ENCODE measurements around the gene LRRC8C.
"Not testable (repeated sequence)": the region's sequence is repeated elsewhere in the genome, so short reads cannot be mapped to it uniquely, and the experiment has no call there.

Gene LRRC8C

DNA sequence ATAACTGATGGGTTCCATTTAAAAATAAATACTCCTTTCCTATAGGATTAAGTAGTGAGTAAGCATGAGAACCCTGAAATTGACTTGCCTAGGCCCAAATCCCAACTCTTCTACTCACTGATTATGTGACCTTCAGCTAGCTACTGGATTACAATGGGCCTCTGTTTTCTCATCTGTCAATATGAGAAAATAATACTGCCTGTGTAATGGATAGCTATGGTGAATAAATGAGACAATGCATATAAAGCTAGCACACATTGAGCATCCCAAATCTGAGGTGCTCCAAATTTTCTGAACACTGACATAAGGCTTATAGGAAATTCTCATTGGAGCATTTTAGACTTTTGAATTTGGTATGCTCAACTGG, 5.3 kb upstream of the LRRC8C start:
- DNase-seq (ENCODE audit: low read depth): no peak
- TF ChIP-seq, protein P1, sequence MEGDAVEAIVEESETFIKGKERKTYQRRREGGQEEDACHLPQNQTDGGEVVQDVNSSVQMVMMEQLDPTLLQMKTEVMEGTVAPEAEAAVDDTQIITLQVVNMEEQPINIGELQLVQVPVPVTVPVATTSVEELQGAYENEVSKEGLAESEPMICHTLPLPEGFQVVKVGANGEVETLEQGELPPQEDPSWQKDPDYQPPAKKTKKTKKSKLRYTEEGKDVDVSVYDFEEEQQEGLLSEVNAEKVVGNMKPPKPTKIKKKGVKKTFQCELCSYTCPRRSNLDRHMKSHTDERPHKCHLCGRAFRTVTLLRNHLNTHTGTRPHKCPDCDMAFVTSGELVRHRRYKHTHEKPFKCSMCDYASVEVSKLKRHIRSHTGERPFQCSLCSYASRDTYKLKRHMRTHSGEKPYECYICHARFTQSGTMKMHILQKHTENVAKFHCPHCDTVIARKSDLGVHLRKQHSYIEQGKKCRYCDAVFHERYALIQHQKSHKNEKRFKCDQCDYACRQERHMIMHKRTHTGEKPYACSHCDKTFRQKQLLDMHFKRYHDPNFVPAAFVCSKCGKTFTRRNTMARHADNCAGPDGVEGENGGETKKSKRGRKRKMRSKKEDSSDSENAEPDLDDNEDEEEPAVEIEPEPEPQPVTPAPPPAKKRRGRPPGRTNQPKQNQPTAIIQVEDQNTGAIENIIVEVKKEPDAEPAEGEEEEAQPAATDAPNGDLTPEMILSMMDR (conservative IDR thresholded peaks at IDR 0.05; ENCODE audit: low read length): no peak
- H3K4me3 ChIP-seq (ENCODE audit: low read length): no peak overlapping the region

DNA sequence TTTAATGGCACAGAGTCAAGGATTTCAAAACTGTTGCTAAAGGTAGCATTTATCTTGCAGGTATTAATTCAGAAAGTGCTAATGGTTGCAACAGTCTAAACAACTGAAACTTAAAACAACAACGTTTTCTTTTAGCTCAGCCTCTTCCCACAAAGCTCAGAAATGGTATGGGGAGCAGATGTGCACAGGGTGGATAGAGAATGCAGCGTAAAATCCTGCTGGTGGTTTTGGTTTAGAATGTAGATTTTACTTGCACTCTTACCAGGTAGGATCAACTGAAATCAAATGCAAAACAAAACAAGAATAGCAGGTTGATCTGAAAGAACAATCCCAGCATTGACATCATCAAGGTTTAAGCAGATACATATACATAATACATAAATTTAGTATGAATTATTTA, 3.8 kb upstream of the LRRC8C start:
- H3K4me3 ChIP-seq (ENCODE audit: low read length): no peak overlapping the region
- DNase-seq (ENCODE audit: low read depth): no peak
- TF ChIP-seq, protein P1 (conservative IDR thresholded peaks at IDR 0.05; ENCODE audit: low read length): no peak

DNA sequence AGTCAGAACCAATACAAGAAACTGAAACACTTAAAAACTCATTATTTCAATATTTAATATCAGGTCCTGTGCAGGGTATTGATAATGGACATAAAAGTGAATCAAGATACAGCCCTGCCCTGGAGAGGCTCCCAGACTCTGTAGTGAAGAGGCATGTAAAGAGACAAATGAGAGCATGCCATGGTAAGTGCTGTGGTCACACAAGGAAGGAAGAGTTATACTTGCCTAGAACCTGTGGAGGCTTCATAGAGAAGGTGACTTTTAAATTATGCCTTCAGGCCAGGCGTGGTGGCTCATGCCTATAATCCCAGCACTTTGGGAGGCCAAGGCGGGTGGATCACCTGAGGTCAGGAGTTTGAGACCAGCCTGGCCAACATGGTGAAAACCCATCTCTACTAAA, 3.3 kb upstream of the LRRC8C start:
- not testable (repeated sequence) for H3K4me3 ChIP-seq (ENCODE audit: low read length); DNase-seq (ENCODE audit: low read depth)

DNA sequence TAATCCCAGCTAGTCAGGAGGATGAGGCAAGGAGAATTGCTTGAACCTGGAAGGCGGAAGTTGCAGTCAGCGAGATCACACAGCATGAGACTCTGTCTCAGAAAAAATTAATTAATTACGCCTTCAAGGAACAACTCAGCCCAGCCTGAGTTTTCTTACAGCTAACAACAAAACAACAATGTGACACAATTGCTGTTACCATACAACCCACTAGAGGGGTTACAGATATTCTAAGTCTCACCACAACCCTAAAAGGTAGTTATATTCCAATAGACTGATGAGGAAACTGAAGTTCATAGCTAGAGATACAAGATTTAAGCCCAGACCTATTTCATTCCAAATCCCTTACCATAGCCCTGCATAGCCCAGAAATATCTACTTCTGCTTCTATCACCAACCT, 2.9 kb upstream of the LRRC8C start:
- DNase-seq (ENCODE audit: low read depth): no peak
- no peak overlapping the region for H3K4me3 ChIP-seq (ENCODE audit: low read length)
- TF ChIP-seq, protein P1 (conservative IDR thresholded peaks at IDR 0.05; ENCODE audit: low read length): no peak

DNA sequence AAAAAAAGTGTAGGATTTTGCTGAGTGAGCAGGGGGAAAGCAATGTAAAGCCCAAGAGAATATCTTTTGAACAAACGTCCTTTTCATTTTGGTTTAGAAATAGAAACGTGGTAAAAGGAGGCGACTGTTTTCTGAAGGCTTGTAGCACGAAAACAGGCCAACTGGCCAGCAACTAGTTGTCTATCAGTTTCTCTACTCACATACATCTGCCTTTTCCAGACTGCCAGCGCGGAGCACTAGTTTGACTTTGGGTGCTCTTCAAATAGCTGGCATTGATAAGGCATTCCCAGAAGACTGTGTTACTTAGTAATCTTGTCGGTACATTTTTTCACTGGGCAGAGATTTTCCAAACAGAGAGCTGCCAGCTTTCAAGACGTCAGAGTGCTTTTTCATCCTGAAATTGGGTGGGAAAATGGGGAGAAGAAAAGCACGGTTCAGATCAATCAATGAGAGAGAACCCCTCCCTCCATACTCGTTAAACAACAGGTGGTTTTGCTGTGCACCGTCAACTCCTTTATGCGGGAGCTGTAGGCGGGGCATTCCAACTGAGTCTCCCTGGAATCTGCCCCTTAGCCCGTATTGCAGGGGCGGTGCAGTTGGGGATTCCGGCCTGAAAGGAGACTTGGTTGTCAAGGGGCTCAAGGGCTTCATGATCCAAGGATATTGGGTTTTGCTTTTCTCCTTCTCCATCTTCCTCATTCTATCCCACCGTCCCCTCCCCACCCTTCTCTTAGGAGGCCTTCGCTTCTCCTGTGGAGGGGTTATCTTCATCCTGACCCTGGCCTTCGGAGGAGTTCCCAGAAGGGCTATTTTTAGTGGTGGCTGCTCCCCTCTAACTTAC, 884 bp upstream of the LRRC8C start:
- TF ChIP-seq, protein P1 (conservative IDR thresholded peaks at IDR 0.05; ENCODE audit: low read length): 0 out of 2 replicates have a peak, but pooled peaks have one; percentile 4
- H3K4me3 ChIP-seq (ENCODE audit: low read length): peak overlapping the region; percentile 86
- no peak for DNase-seq (ENCODE audit: low read depth)

DNA sequence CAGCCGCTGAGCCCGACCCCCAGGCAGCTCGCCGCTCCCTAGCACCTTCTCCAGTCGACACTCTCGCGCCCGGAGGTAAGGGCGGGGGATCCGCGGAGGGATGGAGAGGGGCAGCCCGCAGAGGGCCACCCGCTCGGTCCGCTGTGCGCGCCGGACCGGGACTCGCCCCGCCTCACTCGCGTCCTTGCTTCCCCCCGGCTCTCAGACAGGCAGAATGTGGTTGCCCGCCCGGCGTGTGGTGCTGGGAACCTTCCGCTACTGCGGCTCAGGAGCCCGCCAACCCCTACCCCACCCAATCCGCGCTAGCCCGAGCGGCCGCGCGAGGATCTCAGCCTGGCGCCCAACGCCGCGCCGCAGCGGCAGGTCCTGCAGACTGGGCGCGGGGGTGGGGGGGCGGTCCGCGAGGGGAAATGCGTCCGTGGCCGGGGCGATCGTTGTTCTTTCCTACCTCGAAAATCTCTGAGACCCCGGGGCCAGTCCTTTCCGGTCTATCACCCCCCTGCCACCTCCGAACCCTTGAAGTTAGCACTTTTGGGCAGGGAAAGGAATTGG, 404 bp downstream of the LRRC8C start:
- peak overlapping the region; percentile 86 for H3K4me3 ChIP-seq (ENCODE audit: low read length)
- TF ChIP-seq, protein P1 (conservative IDR thresholded peaks at IDR 0.05; ENCODE audit: low read length): no peak
- DNase-seq (ENCODE audit: low read depth): peak; percentile 40

DNA sequence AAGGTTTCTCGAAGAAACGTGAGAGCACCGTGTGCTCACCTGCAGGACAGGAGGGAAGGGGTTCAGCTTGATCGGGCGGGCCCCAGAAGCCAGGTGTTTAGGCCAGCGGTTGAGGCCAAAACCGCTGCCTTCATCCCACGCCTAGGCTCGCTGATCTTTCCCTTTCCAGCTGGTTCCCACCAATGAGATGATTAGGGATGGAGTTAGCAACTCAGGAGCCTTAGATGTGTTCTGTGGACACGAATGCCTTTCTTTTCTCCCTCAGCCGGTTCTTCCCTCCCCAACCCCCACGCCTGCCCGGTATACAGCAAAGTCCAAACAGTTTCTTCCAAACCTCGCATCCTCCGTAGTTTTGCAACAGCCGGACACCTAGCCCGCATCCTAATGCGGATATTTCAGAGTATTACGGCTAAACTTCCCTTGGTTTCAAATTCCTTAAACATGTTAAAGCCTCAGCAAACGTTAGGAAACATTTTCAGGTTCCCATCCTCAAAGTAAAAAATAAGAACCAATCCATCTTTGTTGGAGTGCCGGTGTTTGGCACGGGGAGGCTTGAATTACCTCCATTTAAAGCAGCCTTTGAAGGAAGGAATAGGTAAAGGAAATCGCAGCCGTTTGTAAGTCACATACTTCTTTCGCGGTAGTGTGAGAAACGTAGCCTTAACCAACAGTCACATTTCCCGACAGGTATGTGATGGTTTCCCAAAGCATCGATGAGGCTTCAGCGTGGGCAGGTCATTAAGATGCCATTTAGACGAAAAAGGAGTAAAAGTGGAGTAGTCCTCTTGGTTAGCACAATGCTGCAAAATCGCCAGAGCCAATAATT, 1.1 kb downstream of the LRRC8C start:
- DNase-seq (ENCODE audit: low read depth): peak; percentile 31
- peak overlapping the region; percentile 86 for H3K4me3 ChIP-seq (ENCODE audit: low read length)
- TF ChIP-seq, protein P1 (conservative IDR thresholded peaks at IDR 0.05; ENCODE audit: low read length): no peak
